ENCODE results near the gene C14orf119. TPM values are rescaled to one million over a fixed set of nuclear protein-coding genes. Genes with fewer than 3 reads are reported as not detected.

The C14orf119 gene
- total and polyA plus RNA-seq, 9 of the 15 experiments (the other 6 are each of a cell fraction or from before 2014, with no cell fraction given), result 36.7 to 251 (median 51.8) TPM

- Histone ChIP-seq H3K9me3 (replicated peaks; ENCODE audit: control insufficient read depth, insufficient read depth, low read depth, low read length) (no peaks in the 10 kb centered on the region), H4K20me1 (replicated peaks; ENCODE audit: control insufficient read depth, insufficient read depth, low read length) (peaks cover 5% of the 10 kb centered on the region; the same call in 1 of the 2 replicates), H3K4me2 (ENCODE audit: insufficient read depth, low read length) (no peak overlapping the region), H3K27me3 (ENCODE audit: control insufficient read depth in 2 of 2, insufficient read depth in 2 of 2, low read length in 2 of 2) (no peaks in the 10 kb centered on the region), H2AFZ (ENCODE audit: low read depth, low read length) (no peak overlapping the region), H3K27ac (ENCODE audit: extremely low read depth, low read depth, low read length) (no peak overlapping the region), H3K4me1 (replicated peaks in 1 of 2; ENCODE audit: control insufficient read depth in 2 of 2, insufficient read depth in 2 of 2, low read length in 2 of 2) (peaks cover 12 to 18% of the 10 kb centered on the region in 2 experiments; a peak in 3 of 5 replicates), H3K9ac (ENCODE audit: insufficient read depth in 1 of 2, low read depth in 2 of 2, low read length in 2 of 2) (no peak overlapping the region), H3K36me3 (ENCODE audit: control insufficient read depth, insufficient read depth, low read length) (peaks cover 26% of the 10 kb centered on the region; the same call in 2 of the 3 replicates), H3K9me1 (ENCODE audit: control insufficient read depth, insufficient read depth, low read length) (no peaks in the 10 kb centered on the region), H3K79me2 (ENCODE audit: control insufficient read depth, insufficient read depth, low read length) (peaks cover 44% of the 10 kb centered on the region), H3K4me3 (no peak overlapping the region)
- in situ Hi-C loops (cut with MboI), result no loop called here
- no TSS peak for BruUV-seq (replicated peaks)
- FAIRE-seq (no peak), DNase-seq (ENCODE audit: extremely low read depth in 1 of 4, low spot score in 3 of 4) (no peak), ATAC-seq (no peak)
- intact Hi-C loops (cut with micrococcal nuclease), result no loop called here
- ChIA-PET POLR2A (interaction anchor here (0.7 kb wide), 1 partner anchor 93 kb away, joined by 3 read pairs; no protein-coding TSS in a partner anchor), CTCF (ENCODE audit: low intra/inter-chr PET ratio) (no interaction called here)
- 92% methylated on average over 9 of the region's 10 CpGs for WGBS (ENCODE audit: insufficient coverage, low coverage, missing lambda C conversion rate)
- TF ChIP-seq POLR2AphosphoS5 (IDR thresholded peaks at IDR 0.05; ENCODE audit: control insufficient read depth, insufficient read depth, low read depth, low read length) (peak; percentile 18; the same call in 1 of the 2 replicates), MEIS2 (IDR thresholded peaks at IDR 0.05; ENCODE audit: partially characterized antibody) (no peak)
These were observed 4.0 kb downstream of the C14orf119 start for GRCh38 chr14:23099212-23099861.

GRCh38 chr14:23101213-23101970 is 6.1 kb downstream of the C14orf119 start:
- POLR2A ChIA-PET, result interaction anchor here (0.6 to 1.2 kb wide), 5 partner anchors 9 to 18 kb away, joined by 3 to 4 read pairs (median 3); partner anchors contain the start of gene CEBPE
- Histone ChIP-seq H3K9me3 (replicated peaks; ENCODE audit: control insufficient read depth, insufficient read depth, low read depth, low read length) (no peaks in the 10 kb centered on the region), H2AFZ (ENCODE audit: low read depth, low read length) (no peak overlapping the region), H3K9ac (ENCODE audit: insufficient read depth in 1 of 2, low read depth in 2 of 2, low read length in 2 of 2) (peak overlapping the region in 1 of 2 experiments; percentile 10; a peak in 1 of 4 replicates), H3K4me1 (replicated peaks in 1 of 2; ENCODE audit: control insufficient read depth in 2 of 2, insufficient read depth in 2 of 2, low read length in 2 of 2) (peaks cover 11 to 21% of the 10 kb centered on the region in 2 experiments; a peak in 3 of 5 replicates), H3K9me1 (ENCODE audit: control insufficient read depth, insufficient read depth, low read length) (no peaks in the 10 kb centered on the region), H3K27ac (ENCODE audit: extremely low read depth, low read depth, low read length) (no peak overlapping the region), H3K36me3 (ENCODE audit: control insufficient read depth, insufficient read depth, low read length) (peaks cover 26% of the 10 kb centered on the region; the same call in 2 of the 3 replicates), H3K79me2 (ENCODE audit: control insufficient read depth, insufficient read depth, low read length) (peaks cover 28% of the 10 kb centered on the region), H4K20me1 (replicated peaks; ENCODE audit: control insufficient read depth, insufficient read depth, low read length) (0 out of 2 replicates have a peak, but pooled peaks cover 4% of the 10 kb centered on the region), H3K27me3 (ENCODE audit: control insufficient read depth in 2 of 2, insufficient read depth in 2 of 2, low read length in 2 of 2) (no peaks in the 10 kb centered on the region), H3K4me2 (ENCODE audit: insufficient read depth, low read length) (no peak overlapping the region), H3K4me3 (no peak overlapping the region)
- CTCF ChIA-PET (ENCODE audit: low intra/inter-chr PET ratio), result no interaction called here
- DNase-seq (ENCODE audit: extremely low read depth in 1 of 4, low spot score in 3 of 4) (peak in 1 of 4 experiments; percentile 17), FAIRE-seq (no peak), ATAC-seq (peak; percentile 32)
- BruUV-seq (replicated peaks), result no TSS peak
- WGBS (ENCODE audit: insufficient coverage, low coverage, missing lambda C conversion rate), result 42% methylated on average over 6 of the region's 6 CpGs
- in situ Hi-C loops (cut with MboI) (no loop called here), intact Hi-C loops (cut with micrococcal nuclease) (no loop called here)
- TF ChIP-seq TFE3 (CRISPR knock-in tag; IDR thresholded peaks at IDR 0.05), result no peak
- TF ChIP-seq VEZF1 (CRISPR knock-in tag; IDR thresholded peaks at IDR 0.05), result no peak
- no peak for TF ChIP-seq BDP1 (IDR thresholded peaks at IDR 0.05; ENCODE audit: insufficient read depth, insufficient read length)
- no peak for TF ChIP-seq ZFP91 (CRISPR knock-in tag; IDR thresholded peaks at IDR 0.05)
- TF ChIP-seq ZNF785 (CRISPR knock-in tag; IDR thresholded peaks at IDR 0.05), result no peak

Measured in K562 (cell line).